Measurements from ENCODE around the gene SUMF1.

DNA sequence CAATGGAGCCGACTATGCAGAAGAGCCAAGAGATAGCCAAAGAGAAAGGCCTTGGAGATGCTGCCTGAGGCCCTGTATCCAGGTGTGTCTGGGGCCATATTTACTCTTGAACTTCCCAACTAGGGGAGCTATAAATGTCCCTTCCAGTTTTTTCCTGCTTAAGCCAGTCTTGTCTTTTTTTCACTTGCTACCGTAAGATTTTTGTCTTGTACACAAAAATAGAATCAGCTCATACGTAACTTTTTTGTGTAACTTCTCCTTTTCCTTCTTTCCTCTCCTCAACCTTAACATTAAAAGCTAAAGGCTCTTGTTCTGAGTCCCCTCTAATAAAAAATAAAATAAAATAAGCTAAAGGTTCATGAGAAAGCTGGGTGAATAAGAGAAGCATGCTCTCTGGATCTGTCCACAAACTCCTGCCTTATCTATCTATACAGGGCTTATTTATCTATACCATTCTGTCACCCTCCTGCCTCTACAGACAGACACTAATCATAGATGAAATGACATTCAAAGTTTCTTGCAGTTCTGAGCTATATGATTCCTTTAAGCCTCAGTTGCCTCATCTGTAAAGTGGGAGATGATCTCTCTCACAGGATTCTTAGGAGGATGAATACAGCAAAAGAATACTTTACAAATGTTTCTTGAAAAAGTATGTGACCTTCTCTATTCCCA lies 4.6 kb downstream of the SUMF1 start:
- TF ChIP-seq, protein P1, sequence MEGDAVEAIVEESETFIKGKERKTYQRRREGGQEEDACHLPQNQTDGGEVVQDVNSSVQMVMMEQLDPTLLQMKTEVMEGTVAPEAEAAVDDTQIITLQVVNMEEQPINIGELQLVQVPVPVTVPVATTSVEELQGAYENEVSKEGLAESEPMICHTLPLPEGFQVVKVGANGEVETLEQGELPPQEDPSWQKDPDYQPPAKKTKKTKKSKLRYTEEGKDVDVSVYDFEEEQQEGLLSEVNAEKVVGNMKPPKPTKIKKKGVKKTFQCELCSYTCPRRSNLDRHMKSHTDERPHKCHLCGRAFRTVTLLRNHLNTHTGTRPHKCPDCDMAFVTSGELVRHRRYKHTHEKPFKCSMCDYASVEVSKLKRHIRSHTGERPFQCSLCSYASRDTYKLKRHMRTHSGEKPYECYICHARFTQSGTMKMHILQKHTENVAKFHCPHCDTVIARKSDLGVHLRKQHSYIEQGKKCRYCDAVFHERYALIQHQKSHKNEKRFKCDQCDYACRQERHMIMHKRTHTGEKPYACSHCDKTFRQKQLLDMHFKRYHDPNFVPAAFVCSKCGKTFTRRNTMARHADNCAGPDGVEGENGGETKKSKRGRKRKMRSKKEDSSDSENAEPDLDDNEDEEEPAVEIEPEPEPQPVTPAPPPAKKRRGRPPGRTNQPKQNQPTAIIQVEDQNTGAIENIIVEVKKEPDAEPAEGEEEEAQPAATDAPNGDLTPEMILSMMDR (IDR thresholded peaks at IDR 0.05; ENCODE audit: low read length), result no peak
- no peak for TF ChIP-seq EZH2 (IDR thresholded peaks at IDR 0.05; ENCODE audit: borderline replicate concordance, low read length)

All from OCI-LY1 (cell line).